Effector CD4-positive, alpha-beta T cell (primary cell): ENCODE results near the gene OPHN1.
"Not testable (repeated sequence)": the region's sequence is repeated elsewhere in the genome, so short reads cannot be mapped to it uniquely, and the experiment has no call there.

Experiments used
- DNase-seq: peaks from one replicate; pipeline ENCODE4 v3.0.0-alpha.2; 2020

Gene OPHN1

GRCh38 chrX:68146054-68146453 is 287.2 kb downstream of the OPHN1 start:
- no peak for DNase-seq

GRCh38 chrX:68139791-68140190 is 293.5 kb downstream of the OPHN1 start:
- no peak for DNase-seq

GRCh38 chrX:68133181-68133580 is 300.1 kb downstream of the OPHN1 start:
- no peak for DNase-seq

DNA sequence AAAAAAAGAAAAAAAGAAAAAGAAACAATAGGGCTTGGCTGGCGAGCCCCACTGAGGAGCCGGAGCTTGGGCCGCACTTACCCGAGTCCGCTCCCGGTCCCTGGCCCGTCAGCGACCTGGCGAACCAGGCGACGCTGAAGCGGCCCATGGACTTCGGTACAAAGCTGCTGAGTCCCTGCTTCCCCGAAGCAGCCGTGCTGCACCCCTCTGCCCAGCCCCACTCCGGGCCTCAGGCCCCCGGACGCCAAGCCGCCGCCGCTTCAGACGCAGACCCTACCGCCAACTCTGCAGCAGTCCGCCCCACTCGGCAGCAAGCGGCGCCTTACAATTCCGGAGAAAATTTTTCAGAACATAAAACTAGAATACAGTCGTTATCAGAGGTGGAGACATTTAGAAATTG is 300.5 kb downstream of the OPHN1 start:
- no peak for DNase-seq

GRCh38 chrX:68121835-68122234 is 311.5 kb downstream of the OPHN1 start:
- no peak for DNase-seq

- DNase-seq = no peak
Measured at GRCh38 chrX:68121371-68121770, 311.9 kb downstream of the OPHN1 start.

GRCh38 chrX:68115371-68115770 is 317.9 kb downstream of the OPHN1 start:
- DNase-seq = no peak

- DNase-seq = no peak
Measured at GRCh38 chrX:68114573-68115129, 318.6 kb downstream of the OPHN1 start.

DNA sequence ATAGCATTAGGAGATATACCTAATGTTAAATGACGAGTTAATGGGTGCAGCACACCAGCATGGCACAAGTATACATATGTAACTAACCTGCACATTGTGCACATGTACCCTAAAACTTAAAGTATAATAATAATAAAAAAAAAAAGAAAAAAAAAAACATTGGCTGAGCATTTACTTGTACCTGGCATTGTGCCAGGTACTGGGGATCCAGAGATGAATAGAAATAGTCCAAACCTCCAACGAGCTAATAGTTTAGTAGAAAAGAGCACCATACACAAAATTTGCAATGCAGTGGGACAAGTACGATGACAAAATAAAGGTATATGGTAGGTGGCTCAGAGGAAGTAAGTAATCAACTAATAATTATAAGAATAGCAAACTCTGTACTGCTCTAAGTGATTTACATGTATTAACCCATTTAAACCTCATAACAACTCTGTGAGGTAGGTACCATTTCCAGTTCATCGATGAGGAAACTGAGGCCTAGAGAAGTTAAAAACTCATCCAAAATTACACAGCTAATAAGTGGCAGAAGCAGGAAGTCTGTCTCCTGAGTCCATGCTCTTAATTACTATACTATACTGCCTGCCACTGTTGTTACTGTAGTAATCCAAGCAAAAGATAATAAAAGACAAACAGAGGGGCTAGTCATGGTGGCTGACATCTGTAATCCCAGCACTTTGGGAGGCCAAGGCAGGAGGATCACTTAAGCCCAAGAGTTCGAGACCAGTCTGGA is 319.3 kb downstream of the OPHN1 start:
- DNase-seq = no peak

DNA sequence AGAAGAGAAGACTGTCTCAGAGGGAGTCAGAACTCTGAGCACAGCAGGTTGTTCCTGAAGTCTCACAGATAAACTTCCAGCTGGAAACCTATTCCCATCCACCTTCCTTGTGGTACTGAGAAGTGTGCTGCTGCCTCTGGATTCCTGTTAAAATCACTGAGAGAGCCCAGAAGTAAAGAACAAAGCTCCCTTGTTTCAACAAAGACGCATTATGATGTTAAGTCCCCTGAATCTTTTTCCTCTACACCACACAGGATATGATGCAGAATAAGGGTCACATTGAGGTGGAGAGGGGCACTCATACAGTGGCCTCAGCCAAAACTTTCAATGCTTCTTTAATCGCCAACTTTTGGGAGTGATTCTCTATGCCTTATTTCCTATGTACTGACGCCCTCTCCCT is 321.0 kb downstream of the OPHN1 start:
- DNase-seq = no peak

GRCh38 chrX:68109162-68109561 is 324.1 kb downstream of the OPHN1 start:
- no peak for DNase-seq

DNA sequence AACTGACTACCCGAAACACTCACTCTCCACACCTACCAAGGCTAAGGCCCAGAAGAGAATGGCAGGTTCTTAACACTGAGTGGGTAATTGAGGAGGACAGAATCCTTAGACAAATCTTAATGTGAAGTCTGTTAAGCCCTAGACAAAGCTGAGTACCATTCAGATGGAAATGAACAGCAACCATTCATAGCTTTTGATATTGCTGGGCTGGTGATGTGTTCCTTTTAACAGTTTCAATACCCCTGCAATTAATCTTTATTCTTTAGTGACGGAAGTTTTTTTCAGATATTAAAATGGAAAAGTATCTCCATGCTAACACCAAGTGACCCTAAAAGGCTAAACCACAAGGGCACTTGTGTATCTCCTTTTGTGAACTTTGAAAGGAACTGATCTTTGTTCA is 334.9 kb downstream of the OPHN1 start:
- DNase-seq = no peak

- no peak for DNase-seq
Measured at GRCh38 chrX:68090266-68090665, 343.0 kb downstream of the OPHN1 start.

DNA sequence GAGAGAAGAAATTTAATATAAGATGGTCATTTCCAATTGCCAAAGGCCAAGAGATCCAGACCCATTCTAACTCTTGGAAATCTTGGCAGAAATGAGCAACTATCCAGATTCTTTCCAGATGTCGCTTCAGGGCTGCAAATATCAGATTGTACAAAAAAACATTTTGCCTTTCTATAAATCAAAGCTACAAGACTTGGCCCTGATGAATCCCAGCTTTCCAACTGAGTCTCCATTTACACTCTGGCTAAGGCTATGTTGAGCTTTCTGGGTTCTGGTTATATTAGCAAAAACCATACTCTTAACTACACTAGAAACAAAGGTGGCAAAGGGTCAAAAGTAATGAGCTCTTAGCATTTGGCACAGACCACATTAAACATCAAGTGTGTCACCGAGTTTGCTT is 345.8 kb downstream of the OPHN1 start:
- no peak for DNase-seq

DNA sequence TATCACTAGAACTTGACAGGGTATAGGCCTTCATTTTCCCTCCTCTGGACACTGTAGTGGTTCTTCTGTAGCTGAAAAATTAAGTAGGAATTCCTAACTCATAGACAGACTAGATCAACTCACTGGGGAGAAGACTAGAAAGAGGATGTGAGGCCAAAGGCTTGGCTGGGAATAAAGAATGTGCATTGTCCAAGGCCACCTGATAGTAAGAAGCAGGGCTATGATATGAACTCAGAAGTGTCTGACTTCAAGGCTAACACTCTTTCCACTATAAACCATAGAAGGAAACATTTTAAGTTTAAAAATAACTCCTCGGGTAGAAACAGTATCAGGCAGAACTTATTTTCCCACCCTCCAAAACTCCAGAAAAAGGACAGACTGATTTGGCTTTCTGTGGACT is 346.6 kb downstream of the OPHN1 start:
- no peak for DNase-seq

- no peak for DNase-seq
Measured at GRCh38 chrX:68084765-68085164, 348.5 kb downstream of the OPHN1 start.

DNA sequence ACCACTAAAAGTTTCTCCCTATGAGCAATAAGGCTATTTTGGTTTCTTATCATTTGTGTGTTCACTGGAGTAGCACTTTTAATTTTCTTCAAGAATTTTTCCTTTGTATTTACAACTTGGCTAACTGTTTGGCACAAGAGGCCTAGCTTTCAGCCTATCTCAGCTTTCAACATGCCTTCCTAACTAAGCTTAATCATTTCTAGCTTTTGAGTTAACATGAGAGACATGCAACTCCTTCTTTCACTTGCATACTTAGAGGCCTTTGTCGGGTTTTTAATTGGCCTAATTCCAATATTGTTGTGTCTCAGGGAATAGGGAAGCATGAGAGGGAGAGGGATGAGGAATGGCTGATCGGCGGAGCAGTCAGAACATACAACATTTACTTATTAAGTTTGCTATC is 349.8 kb downstream of the OPHN1 start:
- no peak for DNase-seq

DNA sequence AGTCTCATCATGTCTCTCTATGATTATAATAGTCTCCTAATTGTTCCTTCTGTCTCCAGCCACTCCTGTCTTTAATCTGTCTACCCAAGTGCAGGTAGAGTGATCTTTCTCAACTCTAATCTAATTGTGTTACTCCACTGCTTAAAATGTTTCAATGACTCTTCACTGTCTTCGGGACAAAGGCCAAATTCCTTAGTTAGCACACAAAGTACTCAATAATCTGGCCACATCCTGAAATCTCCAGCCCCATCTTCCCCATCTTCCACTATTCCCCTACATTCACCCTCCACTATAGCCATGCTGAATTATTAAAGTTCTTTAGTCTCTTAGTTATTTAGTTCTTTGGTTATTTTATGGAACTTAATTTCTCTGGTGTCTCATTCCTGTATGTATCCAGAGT is 353.3 kb downstream of the OPHN1 start:
- no peak for DNase-seq

GRCh38 chrX:68078801-68079200 is 354.5 kb downstream of the OPHN1 start:
- DNase-seq = not testable (repeated sequence)

- DNase-seq = no peak
Measured at GRCh38 chrX:68077378-68077777, 355.9 kb downstream of the OPHN1 start.

- no peak for DNase-seq
Measured at GRCh38 chrX:68072041-68072440, 361.3 kb downstream of the OPHN1 start.

GRCh38 chrX:68070119-68070518 is 363.2 kb downstream of the OPHN1 start:
- not testable (repeated sequence) for DNase-seq

GRCh38 chrX:68061206-68061535 is 372.1 kb downstream of the OPHN1 start:
- DNase-seq = no peak

DNA sequence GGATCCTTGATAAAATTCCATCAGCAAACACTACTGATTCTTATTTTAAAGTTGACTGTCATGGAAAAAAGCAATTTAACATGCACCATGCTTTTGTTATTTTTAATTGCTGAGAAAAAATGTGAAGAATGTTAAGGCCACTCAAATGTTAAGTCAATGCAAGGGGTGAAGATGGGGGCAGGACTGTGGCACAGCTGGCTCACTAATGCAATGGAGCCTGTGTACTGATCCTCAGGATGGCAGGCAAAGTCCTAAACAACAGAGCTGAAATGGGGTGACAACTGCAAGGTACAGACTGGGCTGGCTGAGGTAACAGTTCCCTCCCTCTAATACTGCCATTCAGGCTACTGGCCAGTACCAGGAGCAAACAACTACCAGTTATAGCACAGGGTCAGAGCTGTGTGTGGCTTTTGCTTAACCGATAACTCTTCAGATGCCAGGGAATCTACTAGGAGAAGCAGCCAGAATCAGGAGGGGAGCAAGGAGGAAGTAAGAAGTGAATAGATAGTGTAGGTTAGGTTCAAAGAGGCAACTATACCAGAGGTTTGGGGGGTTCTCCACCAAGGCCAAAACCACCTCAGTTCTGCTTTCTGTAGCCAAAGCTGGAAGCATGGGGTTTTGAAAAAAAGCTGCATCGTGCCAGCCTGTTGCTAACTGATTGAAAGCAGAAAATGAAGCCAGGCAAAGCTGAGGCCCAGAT is 372.6 kb downstream of the OPHN1 start:
- DNase-seq = no peak

DNA sequence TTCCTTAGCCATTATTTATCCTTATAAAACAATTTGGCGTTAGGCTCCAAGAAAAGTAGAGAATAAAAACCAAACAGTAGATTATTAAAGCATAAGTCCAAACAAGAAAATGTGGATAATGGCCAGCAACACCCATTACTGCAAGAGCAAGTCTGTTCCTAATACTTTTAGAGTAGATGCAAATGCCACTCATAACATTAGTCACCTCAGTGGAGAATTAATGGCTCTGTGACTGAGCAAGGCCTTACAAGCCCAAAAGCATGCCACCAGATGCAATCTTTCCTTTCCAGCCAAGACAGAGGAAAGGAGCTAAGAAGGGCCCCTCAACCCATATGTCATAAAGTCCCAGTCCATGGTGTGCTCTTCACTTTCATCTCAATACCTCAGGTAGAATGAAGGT is 373.8 kb downstream of the OPHN1 start:
- DNase-seq = no peak
